H1 (cell line): ENCODE results near the gene SLC2A4RG. TPM values are rescaled to one million over a fixed set of nuclear protein-coding genes. Genes with fewer than 3 reads are reported as not detected.

Experiments
- EZH2 ChIP-seq: fragments of 200-600 bp; sonication (generic); IDR thresholded peaks from 2 replicates; pipeline ENCODE4 v1.7.1; 2012; ENCODE audit warnings: low read depth, mild to moderate bottlenecking, moderate library complexity, low read length, inconsistent platforms; ENCODE audit not compliant: severe bottlenecking
- KDM4A ChIP-seq: IDR thresholded peaks from one replicate; pipeline ENCODE4 v1.7.1; 2012; ENCODE audit warnings: low read depth, mild to moderate bottlenecking, moderate library complexity, low read length, inconsistent platforms; ENCODE audit not compliant: severe bottlenecking
- PHF8 ChIP-seq: fragments of 200-600 bp; sonication (generic); conservative IDR thresholded peaks from 2 replicates; pipeline ENCODE4 v1.7.1; 2012; ENCODE audit warnings: low read depth, mild to moderate bottlenecking, inconsistent platforms, low read length, moderate library complexity
- SIRT6 ChIP-seq: IDR thresholded peaks from one replicate; pipeline ENCODE4 v1.7.1; 2012; ENCODE audit warnings: low read length, inconsistent platforms
- polyA plus RNA-seq, 7 experiments: library from polyadenylated mRNA; depleted of rRNA in 3 of 7; stranded (reverse) in 5 of 7; unstranded in 2 of 7; fragments of >200 nt in 5 of 7; fragments of 200-250 nt in 2 of 7; gene quantifications; 1 replicate in 5 of 7; 2 replicates in 1 of 7; 4 replicates in 1 of 7; pipeline versions ENCODE4 v1.2.1 to v1.2.3, GENCODE V29; 2011 to 2013; ENCODE audit warnings: missing spikeins in 2 of 7, mixed read lengths in 2 of 7
- total RNA-seq: library from RNA; stranded (reverse); fragmentation: NEBNext Ultra II Directional; extraction: Animal tissue kit (Norgen Biotek cat#: 25700); gene quantifications from 2 replicates; pipeline ENCODE4 v1.2.1, GENCODE V29; 2021
- TF ChIP-seq, protein P1 (sequence below): fragments of 300-600 bp; sonication (generic); IDR thresholded peaks from 2 replicates; pipeline ENCODE4 v1.7.1; 2012; ENCODE audit warnings: low read length, moderate library complexity, mild to moderate bottlenecking, inconsistent platforms; ENCODE audit not compliant: insufficient replicate concordance

The SLC2A4RG gene
- total and polyA plus RNA-seq, 2 of the 8 experiments (the other 6 are each of a cell fraction or from before 2014, with no cell fraction given), result 15.9 to 29.1 TPM

DNA sequence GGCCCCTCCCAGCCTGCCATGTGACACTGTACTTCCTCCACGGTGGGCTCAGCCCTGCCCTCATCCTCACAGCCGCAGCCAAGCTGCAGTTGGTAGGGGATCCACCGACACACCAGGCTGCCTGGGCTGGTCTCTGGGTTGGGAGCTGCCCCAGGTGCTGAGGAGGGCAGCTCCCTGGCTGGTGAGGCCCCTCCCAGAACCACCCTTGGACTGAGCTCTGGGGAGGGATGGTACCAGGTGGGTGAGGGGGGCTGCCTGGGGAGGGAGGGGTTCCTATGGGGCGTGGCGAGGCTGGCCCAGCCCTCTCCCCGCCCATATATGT, 43.3 kb upstream of the SLC2A4RG start (continued):
- TF ChIP-seq, protein P1, sequence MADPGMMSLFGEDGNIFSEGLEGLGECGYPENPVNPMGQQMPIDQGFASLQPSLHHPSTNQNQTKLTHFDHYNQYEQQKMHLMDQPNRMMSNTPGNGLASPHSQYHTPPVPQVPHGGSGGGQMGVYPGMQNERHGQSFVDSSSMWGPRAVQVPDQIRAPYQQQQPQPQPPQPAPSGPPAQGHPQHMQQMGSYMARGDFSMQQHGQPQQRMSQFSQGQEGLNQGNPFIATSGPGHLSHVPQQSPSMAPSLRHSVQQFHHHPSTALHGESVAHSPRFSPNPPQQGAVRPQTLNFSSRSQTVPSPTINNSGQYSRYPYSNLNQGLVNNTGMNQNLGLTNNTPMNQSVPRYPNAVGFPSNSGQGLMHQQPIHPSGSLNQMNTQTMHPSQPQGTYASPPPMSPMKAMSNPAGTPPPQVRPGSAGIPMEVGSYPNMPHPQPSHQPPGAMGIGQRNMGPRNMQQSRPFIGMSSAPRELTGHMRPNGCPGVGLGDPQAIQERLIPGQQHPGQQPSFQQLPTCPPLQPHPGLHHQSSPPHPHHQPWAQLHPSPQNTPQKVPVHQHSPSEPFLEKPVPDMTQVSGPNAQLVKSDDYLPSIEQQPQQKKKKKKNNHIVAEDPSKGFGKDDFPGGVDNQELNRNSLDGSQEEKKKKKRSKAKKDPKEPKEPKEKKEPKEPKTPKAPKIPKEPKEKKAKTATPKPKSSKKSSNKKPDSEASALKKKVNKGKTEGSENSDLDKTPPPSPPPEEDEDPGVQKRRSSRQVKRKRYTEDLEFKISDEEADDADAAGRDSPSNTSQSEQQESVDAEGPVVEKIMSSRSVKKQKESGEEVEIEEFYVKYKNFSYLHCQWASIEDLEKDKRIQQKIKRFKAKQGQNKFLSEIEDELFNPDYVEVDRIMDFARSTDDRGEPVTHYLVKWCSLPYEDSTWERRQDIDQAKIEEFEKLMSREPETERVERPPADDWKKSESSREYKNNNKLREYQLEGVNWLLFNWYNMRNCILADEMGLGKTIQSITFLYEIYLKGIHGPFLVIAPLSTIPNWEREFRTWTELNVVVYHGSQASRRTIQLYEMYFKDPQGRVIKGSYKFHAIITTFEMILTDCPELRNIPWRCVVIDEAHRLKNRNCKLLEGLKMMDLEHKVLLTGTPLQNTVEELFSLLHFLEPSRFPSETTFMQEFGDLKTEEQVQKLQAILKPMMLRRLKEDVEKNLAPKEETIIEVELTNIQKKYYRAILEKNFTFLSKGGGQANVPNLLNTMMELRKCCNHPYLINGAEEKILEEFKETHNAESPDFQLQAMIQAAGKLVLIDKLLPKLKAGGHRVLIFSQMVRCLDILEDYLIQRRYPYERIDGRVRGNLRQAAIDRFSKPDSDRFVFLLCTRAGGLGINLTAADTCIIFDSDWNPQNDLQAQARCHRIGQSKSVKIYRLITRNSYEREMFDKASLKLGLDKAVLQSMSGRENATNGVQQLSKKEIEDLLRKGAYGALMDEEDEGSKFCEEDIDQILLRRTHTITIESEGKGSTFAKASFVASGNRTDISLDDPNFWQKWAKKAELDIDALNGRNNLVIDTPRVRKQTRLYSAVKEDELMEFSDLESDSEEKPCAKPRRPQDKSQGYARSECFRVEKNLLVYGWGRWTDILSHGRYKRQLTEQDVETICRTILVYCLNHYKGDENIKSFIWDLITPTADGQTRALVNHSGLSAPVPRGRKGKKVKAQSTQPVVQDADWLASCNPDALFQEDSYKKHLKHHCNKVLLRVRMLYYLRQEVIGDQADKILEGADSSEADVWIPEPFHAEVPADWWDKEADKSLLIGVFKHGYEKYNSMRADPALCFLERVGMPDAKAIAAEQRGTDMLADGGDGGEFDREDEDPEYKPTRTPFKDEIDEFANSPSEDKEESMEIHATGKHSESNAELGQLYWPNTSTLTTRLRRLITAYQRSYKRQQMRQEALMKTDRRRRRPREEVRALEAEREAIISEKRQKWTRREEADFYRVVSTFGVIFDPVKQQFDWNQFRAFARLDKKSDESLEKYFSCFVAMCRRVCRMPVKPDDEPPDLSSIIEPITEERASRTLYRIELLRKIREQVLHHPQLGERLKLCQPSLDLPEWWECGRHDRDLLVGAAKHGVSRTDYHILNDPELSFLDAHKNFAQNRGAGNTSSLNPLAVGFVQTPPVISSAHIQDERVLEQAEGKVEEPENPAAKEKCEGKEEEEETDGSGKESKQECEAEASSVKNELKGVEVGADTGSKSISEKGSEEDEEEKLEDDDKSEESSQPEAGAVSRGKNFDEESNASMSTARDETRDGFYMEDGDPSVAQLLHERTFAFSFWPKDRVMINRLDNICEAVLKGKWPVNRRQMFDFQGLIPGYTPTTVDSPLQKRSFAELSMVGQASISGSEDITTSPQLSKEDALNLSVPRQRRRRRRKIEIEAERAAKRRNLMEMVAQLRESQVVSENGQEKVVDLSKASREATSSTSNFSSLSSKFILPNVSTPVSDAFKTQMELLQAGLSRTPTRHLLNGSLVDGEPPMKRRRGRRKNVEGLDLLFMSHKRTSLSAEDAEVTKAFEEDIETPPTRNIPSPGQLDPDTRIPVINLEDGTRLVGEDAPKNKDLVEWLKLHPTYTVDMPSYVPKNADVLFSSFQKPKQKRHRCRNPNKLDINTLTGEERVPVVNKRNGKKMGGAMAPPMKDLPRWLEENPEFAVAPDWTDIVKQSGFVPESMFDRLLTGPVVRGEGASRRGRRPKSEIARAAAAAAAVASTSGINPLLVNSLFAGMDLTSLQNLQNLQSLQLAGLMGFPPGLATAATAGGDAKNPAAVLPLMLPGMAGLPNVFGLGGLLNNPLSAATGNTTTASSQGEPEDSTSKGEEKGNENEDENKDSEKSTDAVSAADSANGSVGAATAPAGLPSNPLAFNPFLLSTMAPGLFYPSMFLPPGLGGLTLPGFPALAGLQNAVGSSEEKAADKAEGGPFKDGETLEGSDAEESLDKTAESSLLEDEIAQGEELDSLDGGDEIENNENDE, result no peak
- 0 out of 2 replicates have a peak, but pooled peaks have one; percentile 22 for TF ChIP-seq PHF8
- TF ChIP-seq EZH2, result no peak
- no peak for TF ChIP-seq SIRT6
- no peak for TF ChIP-seq KDM4A
